Hepatocyte (in vitro differentiated cells): ENCODE results near the gene ANO4. TPM values are rescaled to one million over a fixed set of nuclear protein-coding genes. Genes with fewer than 3 reads are reported as not detected.

Source experiments
- DNase-seq: peaks from one replicate; pipeline ENCODE4 v3.0.0-alpha.2; 2016; ENCODE audit warnings: low spot score
- H2AFZ ChIP-seq: fragments of 200-600 bp; sonication (generic); 2 replicates; pipeline ENCODE4 v1.6.0; 2016; ENCODE audit warnings: antibody characterized with exemption, mild to moderate bottlenecking
- H3K27ac ChIP-seq: fragments of 200-600 bp; sonication (generic); 2 replicates; pipeline ENCODE4 v1.5.1; 2016; ENCODE audit warnings: mild to moderate bottlenecking
- H3K27me3 ChIP-seq: fragments of 200-600 bp; sonication (generic); 2 replicates; pipeline ENCODE4 v1.6.1; 2016
- H3K36me3 ChIP-seq: fragments of 200-600 bp; sonication (generic); replicated peaks from 2 replicates; pipeline ENCODE4 v1.5.1; 2016; ENCODE audit warnings: low read depth; ENCODE audit not compliant: insufficient read depth
- H3K4me1 ChIP-seq: fragments of 200-600 bp; sonication (generic); 2 replicates; pipeline ENCODE4 v1.5.1; 2016; ENCODE audit warnings: mild to moderate bottlenecking, moderate library complexity; ENCODE audit not compliant: insufficient read depth
- H3K4me2 ChIP-seq: fragments of 200-600 bp; sonication (generic); 2 replicates; pipeline ENCODE4 v1.6.0; 2016
- H3K4me3 ChIP-seq: fragments of 200-600 bp; sonication (generic); 2 replicates; pipeline ENCODE4 v1.5.1; 2016; ENCODE audit warnings: mild to moderate bottlenecking
- H3K79me2 ChIP-seq: fragments of 200-600 bp; sonication (generic); 2 replicates; pipeline ENCODE4 v1.6.0; 2017; ENCODE audit warnings: mild to moderate bottlenecking
- H3K9me2 ChIP-seq: fragments of 200-600 bp; sonication (generic); replicated peaks from 2 replicates; pipeline ENCODE4 v1.6.0; 2017; ENCODE audit warnings: mild to moderate bottlenecking; ENCODE audit not compliant: insufficient read depth
- H3K9me3 ChIP-seq: fragments of 200-600 bp; sonication (generic); 2 replicates; pipeline ENCODE4 v1.5.1; 2016; ENCODE audit warnings: low read depth, mild to moderate bottlenecking
- H4K20me1 ChIP-seq: fragments of 200-600 bp; sonication (generic); 2 replicates; pipeline ENCODE4 v1.6.0; 2016; ENCODE audit warnings: mild to moderate bottlenecking; ENCODE audit not compliant: insufficient read depth, poor library complexity, severe bottlenecking
- EZH2 ChIP-seq: fragments of 200-600 bp; sonication (generic); IDR thresholded peaks from 2 replicates; pipeline ENCODE4 v1.6.1; 2016; ENCODE audit warnings: antibody characterized with exemption, mild to moderate bottlenecking, borderline replicate concordance
- EZH2phosphoT487 ChIP-seq: fragments of 200-600 bp; sonication (generic); IDR thresholded peaks from one replicate; pipeline ENCODE4 v1.6.1; 2018; ENCODE audit warnings: antibody characterized with exemption, mild to moderate bottlenecking, low read depth, moderate library complexity; ENCODE audit not compliant: unreplicated experiment, severe bottlenecking
- WGBS: methylation state at CpG from one replicate; pipeline ENCODE4 v1.1.6; 2016; ENCODE audit warnings: low lambda C conversion rate; ENCODE audit errors: missing lambda C conversion rate; 5-methylcytosine and 5-hydroxymethylcytosine counted together
- polyA plus RNA-seq: library from polyadenylated mRNA; unstranded; fragments of >200 nt; fragmentation: Nextera tagmentation; extraction: Ambion mirVana; gene quantifications from 2 replicates; pipeline ENCODE4 v1.2.1, GENCODE V29; 2016
- total RNA-seq: library from RNA; depleted of rRNA; stranded (reverse); fragments of >200 nt; gene quantifications from 2 replicates; pipeline ENCODE4 v1.2.3, GENCODE V29; 2014
- TF ChIP-seq, protein P1 (sequence below): fragments of 200-600 bp; sonication (generic); IDR thresholded peaks from 2 replicates; pipeline ENCODE4 v1.5.1; 2016; ENCODE audit warnings: antibody characterized with exemption, mild to moderate bottlenecking; ENCODE audit not compliant: poor library complexity

Gene ANO4
- total and polyA plus RNA-seq, 2 experiments from 2014 or later, result 1.6 to 2.3 TPM

DNA sequence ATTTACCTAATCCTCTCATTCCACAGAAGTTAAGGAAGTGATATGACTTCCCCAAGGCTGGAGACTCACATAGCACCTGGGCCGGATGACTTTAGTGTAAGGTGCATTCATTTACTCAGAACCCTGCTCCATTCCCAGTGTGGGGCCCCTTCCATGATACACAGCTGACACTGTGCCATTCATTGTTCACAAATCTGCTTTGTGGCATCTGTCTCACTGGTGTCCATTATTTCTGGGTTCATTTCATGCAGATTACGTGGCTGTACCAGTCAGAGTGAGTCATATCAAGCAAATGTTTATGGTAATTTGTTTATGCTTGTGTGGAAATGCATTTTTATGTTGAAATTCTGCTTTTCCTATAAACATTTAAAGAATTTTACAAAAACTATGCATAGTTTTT, 5.2 kb downstream of the ANO4 start:
- no peaks in the 10 kb centered on the region for H3K79me2 ChIP-seq
- H4K20me1 ChIP-seq, result no peaks in the 10 kb centered on the region
- WGBS, result 82% methylated on average over 2 of the region's 2 CpGs
- no peak overlapping the region for H3K4me3 ChIP-seq
- no peak overlapping the region for H3K27ac ChIP-seq
- H2AFZ ChIP-seq, result no peak overlapping the region
- H3K36me3 ChIP-seq, result no peaks in the 10 kb centered on the region
- DNase-seq, result no peak
- TF ChIP-seq EZH2phosphoT487 (no peak), EZH2 (no peak)
- TF ChIP-seq, protein P1, sequence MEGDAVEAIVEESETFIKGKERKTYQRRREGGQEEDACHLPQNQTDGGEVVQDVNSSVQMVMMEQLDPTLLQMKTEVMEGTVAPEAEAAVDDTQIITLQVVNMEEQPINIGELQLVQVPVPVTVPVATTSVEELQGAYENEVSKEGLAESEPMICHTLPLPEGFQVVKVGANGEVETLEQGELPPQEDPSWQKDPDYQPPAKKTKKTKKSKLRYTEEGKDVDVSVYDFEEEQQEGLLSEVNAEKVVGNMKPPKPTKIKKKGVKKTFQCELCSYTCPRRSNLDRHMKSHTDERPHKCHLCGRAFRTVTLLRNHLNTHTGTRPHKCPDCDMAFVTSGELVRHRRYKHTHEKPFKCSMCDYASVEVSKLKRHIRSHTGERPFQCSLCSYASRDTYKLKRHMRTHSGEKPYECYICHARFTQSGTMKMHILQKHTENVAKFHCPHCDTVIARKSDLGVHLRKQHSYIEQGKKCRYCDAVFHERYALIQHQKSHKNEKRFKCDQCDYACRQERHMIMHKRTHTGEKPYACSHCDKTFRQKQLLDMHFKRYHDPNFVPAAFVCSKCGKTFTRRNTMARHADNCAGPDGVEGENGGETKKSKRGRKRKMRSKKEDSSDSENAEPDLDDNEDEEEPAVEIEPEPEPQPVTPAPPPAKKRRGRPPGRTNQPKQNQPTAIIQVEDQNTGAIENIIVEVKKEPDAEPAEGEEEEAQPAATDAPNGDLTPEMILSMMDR, result no peak
- peaks cover 11% of the 10 kb centered on the region for H3K4me1 ChIP-seq
- H3K4me2 ChIP-seq, result no peak overlapping the region
- no peaks in the 10 kb centered on the region for H3K9me3 ChIP-seq
- no peaks in the 10 kb centered on the region for H3K9me2 ChIP-seq
- H3K27me3 ChIP-seq, result peaks cover 4% of the 10 kb centered on the region

DNA sequence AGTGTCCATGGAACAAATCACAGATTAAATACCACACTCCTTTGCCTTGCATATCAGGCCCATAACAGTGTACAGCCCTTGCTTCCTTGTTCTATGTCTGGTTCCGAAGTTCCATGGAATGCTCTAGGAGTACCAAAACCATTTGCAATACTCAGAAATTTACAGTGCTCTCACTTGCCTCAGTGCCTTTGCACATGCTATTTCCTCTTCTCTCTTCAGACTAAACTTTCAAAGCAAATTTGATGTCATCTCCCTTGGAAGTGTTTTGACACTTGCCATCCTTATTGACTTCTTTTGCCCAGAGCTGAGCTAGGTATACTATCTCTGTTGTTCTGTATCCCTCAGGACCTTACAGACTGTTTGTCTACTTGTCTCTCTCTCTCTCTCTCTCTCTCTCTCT, 6.1 kb downstream of the ANO4 start:
- no peaks in the 10 kb centered on the region for H3K9me3 ChIP-seq
- no peak overlapping the region for H2AFZ ChIP-seq
- H3K4me2 ChIP-seq, result no peak overlapping the region
- no peak overlapping the region for H3K27ac ChIP-seq
- 100% methylated on average over 1 of the region's 1 CpG for WGBS
- DNase-seq, result no peak
- H3K79me2 ChIP-seq, result no peaks in the 10 kb centered on the region
- no peaks in the 10 kb centered on the region for H4K20me1 ChIP-seq
- H3K4me1 ChIP-seq, result peaks cover 1% of the 10 kb centered on the region
- peaks cover 4% of the 10 kb centered on the region for H3K27me3 ChIP-seq
- H3K4me3 ChIP-seq, result no peak overlapping the region
- H3K36me3 ChIP-seq, result no peaks in the 10 kb centered on the region
- H3K9me2 ChIP-seq, result no peaks in the 10 kb centered on the region
- TF ChIP-seq EZH2phosphoT487 (no peak), EZH2 (no peak)
- TF ChIP-seq, protein P1, result no peak

DNA sequence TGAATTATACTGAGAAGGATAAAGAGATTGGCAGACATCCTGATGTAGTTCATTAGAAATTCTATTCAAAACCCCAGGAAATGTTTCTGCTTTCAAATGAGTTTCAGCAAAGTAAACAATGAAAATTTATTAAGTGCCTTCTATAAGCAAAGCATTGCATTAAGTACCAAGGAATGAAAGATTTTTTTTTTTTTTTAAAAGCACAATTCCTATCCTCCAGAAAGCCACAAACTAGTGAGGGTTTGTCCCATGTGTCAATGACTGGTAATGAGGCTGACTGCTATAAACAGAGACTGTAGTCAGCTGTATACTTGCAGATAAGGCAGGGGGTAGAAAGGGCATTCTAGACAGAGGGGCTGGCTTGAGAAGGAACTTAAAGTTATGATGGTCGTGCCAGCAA, 6.7 kb downstream of the ANO4 start:
- no peaks in the 10 kb centered on the region for H3K36me3 ChIP-seq
- TF ChIP-seq EZH2, result no peak
- no peak for TF ChIP-seq EZH2phosphoT487
- TF ChIP-seq, protein P1, result no peak
- H3K27me3 ChIP-seq, result peaks cover 3% of the 10 kb centered on the region
- no peak overlapping the region for H3K4me2 ChIP-seq
- no peak overlapping the region for H3K27ac ChIP-seq
- no peak for DNase-seq
- H3K9me3 ChIP-seq, result no peaks in the 10 kb centered on the region
- H3K79me2 ChIP-seq, result no peaks in the 10 kb centered on the region
- H4K20me1 ChIP-seq, result no peaks in the 10 kb centered on the region
- H3K4me1 ChIP-seq, result no peaks in the 10 kb centered on the region
- H2AFZ ChIP-seq, result no peak overlapping the region
- 0% methylated on average over 1 of the region's 1 CpG for WGBS
- no peak overlapping the region for H3K4me3 ChIP-seq
- H3K9me2 ChIP-seq, result no peaks in the 10 kb centered on the region

DNA sequence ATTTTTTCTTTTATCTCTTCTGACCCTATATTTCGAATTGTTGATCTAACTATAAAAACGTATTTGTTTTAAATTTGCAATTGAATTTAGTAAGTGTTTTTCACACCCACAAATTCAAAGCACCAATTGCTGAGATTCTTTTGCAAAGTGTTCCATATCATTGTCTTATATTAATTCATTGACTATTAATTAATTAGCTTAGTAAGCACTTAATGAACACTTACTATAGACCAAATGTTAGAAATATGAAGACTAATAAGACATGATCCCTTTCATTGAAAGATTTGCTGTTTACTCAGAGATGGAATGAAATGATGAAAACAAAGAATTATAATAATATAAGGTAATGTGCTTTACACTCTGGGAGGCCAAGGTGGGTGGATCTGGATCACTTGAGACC, 14.2 kb downstream of the ANO4 start:
- no peaks in the 10 kb centered on the region for H3K4me1 ChIP-seq
- no peaks in the 10 kb centered on the region for H3K36me3 ChIP-seq
- H3K27ac ChIP-seq, result no peak overlapping the region
- H3K4me2 ChIP-seq, result no peak overlapping the region
- no peak overlapping the region for H3K4me3 ChIP-seq
- H2AFZ ChIP-seq, result no peak overlapping the region
- WGBS, result 89% methylated on average over 2 of the region's 2 CpGs
- TF ChIP-seq EZH2 (no peak), EZH2phosphoT487 (no peak)
- TF ChIP-seq, protein P1, result no peak
- no peaks in the 10 kb centered on the region for H4K20me1 ChIP-seq
- H3K9me3 ChIP-seq, result peaks cover 4% of the 10 kb centered on the region
- no peak for DNase-seq
- H3K27me3 ChIP-seq, result no peaks in the 10 kb centered on the region
- no peaks in the 10 kb centered on the region for H3K79me2 ChIP-seq
- no peaks in the 10 kb centered on the region for H3K9me2 ChIP-seq
